ENCODE data around the gene KRTAP17-1. TPM values are rescaled to one million over a fixed set of nuclear protein-coding genes. Genes with fewer than 3 reads are reported as not detected.
"Not testable (repeated sequence)": the region's sequence is repeated elsewhere in the genome, so short reads cannot be mapped to it uniquely, and the experiment has no call there.

KRTAP17-1 gene, protein sequence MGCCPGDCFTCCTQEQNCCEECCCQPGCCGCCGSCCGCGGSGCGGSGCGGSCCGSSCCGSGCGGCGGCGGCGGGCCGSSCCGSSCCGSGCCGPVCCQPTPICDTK
- polyA plus RNA-seq = not detected

- 74 to 90% (median 79%) methylated on average over 24 of the region's 24 CpGs for WGBS, 3 donors
Measured at GRCh38 chr17:41315204-41315794, at the start of gene KRTAP17-1. Gene KRTAP17-1 (minus strand): TSS chr17:41315710. CDS start chr17:41315650, 60 bp downstream.

GRCh38 chr17:41363881-41364280 is 48.4 kb upstream of the KRTAP17-1 start:
- H3K27ac ChIP-seq (ENCODE audit: low read depth, low read length) = no peak overlapping the region
- 65 to 89% (median 79%) methylated on average over 2 of the region's 2 CpGs for WGBS, 3 donors

More at GRCh38 chr17:41315204-41315794, at the start of gene KRTAP17-1:
- H3K27ac ChIP-seq (ENCODE audit: low read depth, low read length) = no peak within 1 kb of the TSS

- H3K27ac ChIP-seq (ENCODE audit: low read depth, low read length) = no peak overlapping the region
- WGBS, 3 donors = 77 to 79% (median 79%) methylated on average over 5 of the region's 5 CpGs
Measured at GRCh38 chr17:41360296-41360995, 44.9 kb upstream of the KRTAP17-1 start.

DNA sequence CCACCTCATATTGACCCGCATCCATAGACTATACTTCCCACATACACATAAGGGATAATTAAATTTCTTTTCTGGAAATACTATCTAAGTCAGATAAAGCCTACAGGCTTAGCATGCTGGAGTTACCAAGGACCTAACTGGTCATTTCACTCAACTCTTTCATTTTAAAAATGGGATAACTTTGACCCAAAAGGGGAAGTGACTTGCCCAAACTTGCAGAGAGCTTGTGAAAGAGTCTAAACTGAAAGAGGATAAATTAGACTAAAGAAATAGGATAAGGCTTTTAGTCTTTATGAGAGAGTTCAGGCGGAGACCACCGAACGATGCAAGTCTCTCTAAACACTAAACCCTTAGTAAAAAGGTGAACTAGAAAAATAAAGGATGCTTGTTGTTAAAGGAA is 39.0 kb upstream of the KRTAP17-1 start:
- no peak overlapping the region for H3K27ac ChIP-seq (ENCODE audit: low read depth, low read length)
- WGBS, 3 donors = 80 to 87% (median 84%) methylated on average over 4 of the region's 4 CpGs

DNA sequence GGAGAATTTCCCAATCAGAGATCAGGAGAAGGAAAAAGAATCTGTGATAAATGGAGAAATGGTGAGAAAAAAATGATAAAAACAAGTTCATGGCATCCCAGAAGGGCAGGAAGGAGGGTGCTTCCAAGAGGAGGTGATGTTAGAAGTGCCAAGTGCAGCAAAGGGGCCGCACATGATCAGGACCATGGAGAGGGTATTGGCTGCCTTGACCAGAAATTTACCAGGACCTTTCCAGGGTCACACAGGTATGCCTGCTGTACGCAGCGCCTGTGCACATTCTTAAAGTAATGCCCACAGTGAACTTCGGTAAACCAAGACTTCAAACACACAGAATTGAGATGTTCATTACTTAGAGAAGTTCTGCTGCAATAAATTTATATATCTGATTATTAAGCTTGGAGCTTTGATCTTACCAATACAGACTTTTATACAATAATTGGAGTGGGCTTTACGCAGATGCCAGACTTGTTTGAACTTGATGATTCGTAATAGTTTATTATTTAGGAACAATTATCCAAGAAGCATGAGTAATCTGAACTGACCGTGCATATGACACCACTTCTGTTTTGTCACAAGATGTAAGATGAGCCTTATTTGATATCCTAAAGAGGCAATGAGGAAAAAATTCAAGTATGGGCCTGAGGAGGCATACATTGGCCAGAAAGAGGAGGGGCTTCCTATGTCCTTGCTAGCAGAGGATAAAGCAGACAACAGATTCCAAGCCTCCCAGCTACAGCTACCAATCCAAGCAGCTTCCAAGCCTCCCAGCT is 37.3 kb upstream of the KRTAP17-1 start:
- no peak overlapping the region for H3K27ac ChIP-seq (ENCODE audit: low read depth, low read length)
- 57 to 80% (median 78%) methylated on average over 7 of the region's 7 CpGs for WGBS, 3 donors

GRCh38 chr17:41351177-41351576 is 35.7 kb upstream of the KRTAP17-1 start:
- 70 to 95% (median 93%) methylated on average over 2 of the region's 2 CpGs for WGBS, 3 donors

DNA sequence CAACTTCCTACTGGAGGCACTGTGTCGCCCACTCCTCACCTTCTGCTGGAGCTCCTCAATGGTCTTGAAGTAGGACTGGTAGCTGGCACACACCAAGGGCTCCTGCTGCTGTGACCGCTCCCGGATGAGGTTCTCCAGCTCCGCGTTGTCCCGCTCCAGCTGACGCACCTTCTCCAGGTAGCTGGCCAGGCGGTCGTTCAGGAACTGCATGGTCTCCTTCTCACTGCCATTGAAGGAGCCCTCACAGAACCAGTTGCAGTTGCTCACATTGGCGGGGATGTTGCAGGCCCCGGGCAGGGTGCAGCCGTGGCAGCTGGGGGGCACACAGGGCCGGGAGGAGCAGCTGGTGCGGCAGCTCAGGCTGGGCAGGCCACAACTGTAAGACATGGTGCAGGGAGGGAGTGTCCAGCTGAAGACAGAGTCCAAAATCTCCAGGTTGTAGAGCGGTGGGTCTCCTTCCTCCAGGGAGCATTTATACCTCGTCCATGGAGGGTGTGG is 34.9 kb upstream of the KRTAP17-1 start, which contains the start of gene KRT33A:
Gene KRT33A (minus strand): TSS at position 448 of the 498 bp plus-strand sequence. CDS start 61 bp downstream, at position 387.
- H3K27ac ChIP-seq (ENCODE audit: low read depth, low read length) = not testable (repeated sequence)
- 79 to 92% (median 91%) methylated on average over 14 to 16 of the region's 16 CpGs for WGBS, 3 donors

More at GRCh38 chr17:41351177-41351576, 35.7 kb upstream of the KRTAP17-1 start:
- no peak overlapping the region for H3K27ac ChIP-seq (ENCODE audit: low read depth, low read length)

- 74 to 88% (median 83%) methylated on average over 7 of the region's 7 CpGs for WGBS, 3 donors
- no peak overlapping the region for H3K27ac ChIP-seq (ENCODE audit: low read depth, low read length)
Measured at GRCh38 chr17:41347869-41348760, 32.6 kb upstream of the KRTAP17-1 start.

DNA sequence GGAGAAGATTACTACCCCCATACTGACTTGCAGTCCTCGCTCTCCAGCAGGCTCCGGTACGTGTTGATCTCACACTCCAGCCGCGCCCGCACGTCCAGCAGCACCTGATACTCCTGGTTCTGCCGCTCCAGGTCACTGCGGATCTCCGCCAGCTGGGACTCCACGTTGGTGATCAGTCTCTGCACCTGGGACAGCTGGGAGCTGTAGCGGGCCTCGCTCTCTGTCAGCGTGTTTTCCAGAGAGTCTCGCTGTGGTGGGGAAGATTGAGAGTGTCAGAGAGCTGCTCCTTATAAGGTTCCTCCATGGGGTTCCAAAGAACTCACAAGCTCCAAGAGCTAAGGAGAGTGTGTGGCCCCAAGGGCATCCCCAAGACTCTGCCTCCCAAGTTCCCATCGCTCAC is 30.9 kb upstream of the KRTAP17-1 start:
- WGBS, 3 donors = 86 to 93% (median 90%) methylated on average over 16 of the region's 16 CpGs
- not testable (repeated sequence) for H3K27ac ChIP-seq (ENCODE audit: low read depth, low read length)

DNA sequence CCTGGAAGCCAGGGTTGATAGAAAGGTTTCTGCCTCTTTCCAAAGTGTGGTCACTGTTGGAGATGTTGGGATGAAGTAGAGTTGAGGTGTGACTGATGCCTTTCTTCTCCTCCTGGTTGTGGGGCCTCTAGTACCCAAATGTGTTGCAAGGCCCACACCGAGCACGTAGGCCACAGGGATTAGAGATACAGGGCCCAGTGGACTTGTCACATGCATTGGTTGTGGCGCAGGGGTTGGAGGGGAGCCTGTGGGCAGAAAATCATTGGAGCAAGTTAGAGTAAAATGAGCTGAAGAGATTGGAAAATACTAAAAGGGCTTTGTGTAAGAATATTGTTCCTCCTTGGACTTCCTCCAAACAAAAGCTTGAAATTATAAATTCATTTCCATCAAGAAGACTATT is 30.5 kb upstream of the KRTAP17-1 start:
- WGBS, 3 donors = 86 to 87% (median 86%) methylated on average over 3 of the region's 3 CpGs
- H3K27ac ChIP-seq (ENCODE audit: low read depth, low read length) = no peak overlapping the region

DNA sequence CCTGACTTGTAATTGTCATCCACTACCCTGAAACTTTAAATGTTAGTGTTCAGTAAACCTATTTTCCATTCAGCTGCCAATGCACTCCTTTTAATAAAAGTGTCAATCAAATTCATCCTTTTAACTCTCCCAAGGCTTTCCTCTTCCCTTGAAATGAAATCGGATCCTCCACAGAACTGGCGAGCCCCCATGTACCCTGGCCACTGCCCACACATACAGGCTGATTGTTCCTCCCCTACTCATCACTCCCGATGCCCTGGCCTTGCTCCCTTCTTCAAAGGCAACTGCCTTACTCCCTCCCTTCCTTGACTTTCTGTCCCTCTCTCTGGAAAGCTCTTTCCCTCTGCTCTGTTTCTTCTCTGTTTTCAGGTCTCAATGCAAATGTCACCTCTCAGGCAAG is 27.5 kb upstream of the KRTAP17-1 start:
- H3K27ac ChIP-seq (ENCODE audit: low read depth, low read length) = no peak overlapping the region
- 76 to 85% (median 76%) methylated on average over 3 of the region's 3 CpGs for WGBS, 3 donors

DNA sequence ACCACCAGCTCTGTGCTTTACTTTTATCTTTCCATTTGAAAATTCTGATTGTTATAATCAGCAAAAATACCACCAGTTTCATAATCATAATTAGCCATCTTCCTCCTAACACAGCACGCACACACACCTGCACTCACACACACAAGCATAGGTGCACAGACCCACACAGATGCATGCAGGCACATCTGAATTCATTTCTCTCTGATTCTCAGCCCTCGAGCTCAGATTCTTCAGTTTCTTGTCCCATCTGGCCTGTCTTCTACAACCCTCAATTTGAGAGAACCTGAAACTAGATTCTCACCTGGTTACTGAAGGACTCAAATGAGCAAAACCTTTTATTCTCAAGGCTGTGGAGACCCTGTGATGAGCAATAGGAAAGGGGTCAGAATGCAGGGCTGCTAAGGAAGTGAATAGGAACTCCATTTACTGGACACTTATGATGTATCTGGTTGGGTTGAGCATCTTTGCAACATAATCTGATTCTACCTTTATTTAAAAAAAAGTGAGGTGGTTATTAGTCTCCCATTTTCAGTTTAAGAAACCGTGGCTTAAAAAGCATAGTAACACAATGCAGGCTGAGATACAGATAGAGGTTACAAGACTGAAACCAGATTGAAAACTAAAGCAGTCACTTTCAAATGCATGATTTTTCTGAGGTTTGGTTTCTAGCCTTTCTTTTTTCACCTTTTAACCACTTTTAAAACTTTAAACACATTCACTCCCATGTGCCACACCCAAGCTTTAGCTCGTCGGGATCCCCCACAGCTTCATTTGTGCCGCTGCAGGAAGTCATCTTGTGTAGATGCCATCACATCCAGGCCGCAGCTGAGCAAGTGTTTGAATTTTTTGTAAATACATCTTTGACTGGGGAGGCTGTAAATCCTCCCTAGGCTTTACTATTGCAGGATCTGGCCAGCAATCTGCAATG is 25.7 kb upstream of the KRTAP17-1 start:
- WGBS, 3 donors = 69 to 79% (median 72%) methylated on average over 7 of the region's 7 CpGs
- no peak overlapping the region for H3K27ac ChIP-seq (ENCODE audit: low read depth, low read length)

- H3K27ac ChIP-seq (ENCODE audit: low read depth, low read length) = no peak overlapping the region
- 21 to 55% (median 46%) methylated on average over 3 of the region's 3 CpGs for WGBS, 3 donors
Measured at GRCh38 chr17:41340494-41340893, 25.0 kb upstream of the KRTAP17-1 start.

DNA sequence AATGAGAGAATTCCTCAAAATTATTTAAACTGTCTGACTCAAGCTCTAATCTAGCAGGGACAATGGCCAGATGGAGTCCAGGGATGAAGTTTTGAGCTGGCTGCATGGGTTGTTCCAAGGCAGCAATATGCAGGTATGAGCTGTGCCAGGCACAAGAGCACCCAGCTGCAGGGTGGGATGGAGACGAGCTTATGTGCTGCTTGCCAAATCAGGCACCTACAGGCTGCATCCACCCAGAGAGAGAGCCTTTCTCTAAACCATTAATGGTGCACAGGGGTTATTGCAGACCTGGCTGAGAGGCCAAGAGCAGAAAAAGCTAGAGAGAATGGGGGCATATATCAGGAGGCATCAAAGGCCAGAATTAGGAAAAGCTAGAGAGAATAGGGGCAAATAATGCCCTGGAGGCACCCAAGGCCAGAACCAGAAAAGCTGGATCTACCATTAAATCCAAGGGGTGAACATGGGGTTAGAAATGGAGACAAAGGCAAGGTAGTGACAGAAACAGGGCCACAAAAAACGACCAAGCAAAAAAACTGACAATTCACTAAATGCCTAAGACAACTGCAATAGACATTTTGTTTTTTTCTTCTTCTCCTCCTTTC is 24.2 kb upstream of the KRTAP17-1 start:
- 40 to 70% (median 64%) methylated on average over 2 of the region's 2 CpGs for WGBS, 3 donors
- H3K27ac ChIP-seq (ENCODE audit: low read depth, low read length) = no peak overlapping the region

DNA sequence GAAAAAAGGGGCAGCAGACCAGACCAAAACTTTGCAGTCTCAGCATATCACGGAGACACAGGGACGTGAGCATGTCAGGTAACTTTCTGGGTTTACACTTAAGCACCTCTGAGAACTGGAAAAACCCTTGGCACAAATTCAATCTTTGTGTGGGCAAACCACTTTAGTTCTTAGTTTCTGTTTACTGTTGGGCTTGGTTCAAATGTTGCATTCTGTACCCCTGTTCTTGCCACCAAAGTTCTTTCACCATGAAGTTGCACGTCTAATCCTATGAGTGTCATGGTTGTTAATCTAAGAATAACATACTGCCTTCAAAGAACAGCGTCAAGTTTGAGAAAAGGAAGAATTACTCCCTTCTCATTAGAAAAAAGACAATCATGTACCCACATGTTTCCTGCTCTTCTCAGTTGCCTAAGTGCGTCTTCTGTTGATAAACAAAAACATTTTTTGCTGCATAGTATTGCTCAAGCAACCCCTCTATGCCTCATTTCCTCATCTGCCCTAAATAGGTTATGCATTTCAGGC is 23.5 kb upstream of the KRTAP17-1 start:
- no peak overlapping the region for H3K27ac ChIP-seq (ENCODE audit: low read depth, low read length)
- WGBS, 3 donors = 32 to 54% (median 38%) methylated on average over 5 of the region's 5 CpGs

DNA sequence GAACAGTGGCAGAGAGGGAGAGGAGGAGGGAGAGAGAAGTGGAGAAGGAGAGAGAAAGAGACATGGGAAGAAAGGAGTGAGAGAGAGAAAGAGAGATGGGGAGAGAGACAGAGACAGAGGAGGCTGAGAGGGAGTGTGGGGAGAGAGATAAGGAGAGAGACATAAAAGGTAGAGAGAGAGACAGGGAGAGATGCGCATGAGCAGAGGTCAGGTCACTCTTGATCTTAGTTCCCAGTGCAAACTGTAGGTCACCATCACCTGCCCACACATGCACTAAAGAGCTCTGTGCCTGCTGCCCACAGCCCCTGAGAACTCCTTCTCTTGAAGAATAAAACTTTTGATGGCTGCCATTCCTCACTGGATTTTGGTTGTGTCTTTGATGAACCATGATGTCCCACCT is 20.2 kb upstream of the KRTAP17-1 start:
- WGBS, 3 donors = 100% methylated on average over 1 of the region's 1 CpG
- no peak overlapping the region for H3K27ac ChIP-seq (ENCODE audit: low read depth, low read length)
